H9 (cell line): ENCODE results near the gene PTPN12. TPM values are rescaled to one million over a fixed set of nuclear protein-coding genes. Genes with fewer than 3 reads are reported as not detected.
A peak's percentile ranks its signal among the peaks of the same experiment; 100 is the strongest.
"Not testable (repeated sequence)": the region's sequence is repeated elsewhere in the genome, so short reads cannot be mapped to it uniquely, and the experiment has no call there.

Experiments
- DNase-seq: peaks from one replicate; pipeline ENCODE4 v3.0.0-alpha.2; 2017
- H2AFZ ChIP-seq: one replicate; pipeline ENCODE4 v1.6.1; 2013; ENCODE audit warnings: mild to moderate bottlenecking, low read length, control low read depth, moderate library complexity
- H2AK5ac ChIP-seq: 2 replicates; pipeline ENCODE4 v1.6.1; 2013; ENCODE audit warnings: low read length, control low read depth, mixed read lengths; ENCODE audit not compliant: insufficient read length
- H2BK120ac ChIP-seq: one replicate; pipeline ENCODE4 v1.6.1; 2013; ENCODE audit warnings: low read depth, mild to moderate bottlenecking, low read length, control low read depth, inconsistent platforms; ENCODE audit not compliant: poor library complexity, severe bottlenecking
- H2BK12ac ChIP-seq: 2 replicates; pipeline ENCODE4 v1.6.1; 2013; ENCODE audit warnings: low read length, control low read depth, mixed read lengths, low read depth; ENCODE audit not compliant: insufficient read length
- H2BK15ac ChIP-seq: 2 replicates; pipeline ENCODE4 v1.6.1; 2013; ENCODE audit warnings: low read depth, low read length, control low read depth
- H2BK20ac ChIP-seq: one replicate; pipeline ENCODE4 v1.6.1; 2013; ENCODE audit warnings: low read depth, mild to moderate bottlenecking, low read length, control low read depth, inconsistent platforms; ENCODE audit not compliant: poor library complexity, severe bottlenecking
- H2BK5ac ChIP-seq: 2 replicates; pipeline ENCODE4 v1.6.1; 2013; ENCODE audit warnings: low read length, control low read depth, mixed read lengths; ENCODE audit not compliant: insufficient read length
- H3K14ac ChIP-seq: 2 replicates; pipeline ENCODE4 v1.6.1; 2013; ENCODE audit warnings: low read length, control low read depth; ENCODE audit not compliant: insufficient read depth
- H3K18ac ChIP-seq: 2 replicates; pipeline ENCODE4 v1.6.1; 2013; ENCODE audit warnings: low read depth, mild to moderate bottlenecking, mixed read lengths, low read length, control low read depth; ENCODE audit not compliant: insufficient read length
- H3K23ac ChIP-seq: 2 replicates; pipeline ENCODE4 v1.6.1; 2013; ENCODE audit warnings: low read length, control low read depth, mixed read lengths, low read depth; ENCODE audit not compliant: insufficient read length
- H3K23me2 ChIP-seq: 2 replicates; pipeline ENCODE4 v1.6.1; 2013; ENCODE audit warnings: low read depth, mild to moderate bottlenecking, mixed read lengths, low read length, control low read depth; ENCODE audit not compliant: insufficient read length, poor library complexity, severe bottlenecking
- H3K27ac ChIP-seq: 2 replicates; pipeline ENCODE4 v1.5.1; 2013; ENCODE audit warnings: low read length, control low read depth, mixed read lengths, low read depth; ENCODE audit not compliant: insufficient read length
- H3K27me3 ChIP-seq: 2 replicates; pipeline ENCODE4 v1.6.1; 2013; ENCODE audit warnings: low read length, control low read depth, inconsistent platforms; ENCODE audit not compliant: insufficient read depth
- H3K4ac ChIP-seq: 2 replicates; pipeline ENCODE4 v1.6.1; 2013; ENCODE audit warnings: low read depth, mild to moderate bottlenecking, control low read depth, inconsistent platforms, low read length, moderate library complexity
- H3K4me1 ChIP-seq: 2 replicates; pipeline ENCODE4 v1.6.1; 2013; ENCODE audit warnings: low read length, control low read depth, inconsistent platforms; ENCODE audit not compliant: insufficient read depth
- H3K4me2 ChIP-seq: 2 replicates; pipeline ENCODE4 v1.6.1; 2013; ENCODE audit warnings: low read length, control low read depth, mixed read lengths; ENCODE audit not compliant: insufficient read length, insufficient read depth
- H3K56ac ChIP-seq: 2 replicates; pipeline ENCODE4 v1.6.1; 2013; ENCODE audit warnings: low read depth, mild to moderate bottlenecking, mixed read lengths, low read length, control low read depth; ENCODE audit not compliant: insufficient read length
- H3K79me1 ChIP-seq: 2 replicates; pipeline ENCODE4 v1.6.1; 2013; ENCODE audit warnings: low read depth, mild to moderate bottlenecking, moderate library complexity, low read length, control low read depth, inconsistent platforms; ENCODE audit not compliant: insufficient read depth, poor library complexity, severe bottlenecking
- H3K79me2 ChIP-seq: 2 replicates; pipeline ENCODE4 v1.6.1; 2013; ENCODE audit warnings: low read length, control low read depth, inconsistent platforms; ENCODE audit not compliant: insufficient read depth
- H3K9ac ChIP-seq: 2 replicates; pipeline ENCODE4 v1.6.1; 2013; ENCODE audit warnings: low read length, control low read depth, mixed read lengths; ENCODE audit not compliant: insufficient read length; ENCODE audit errors: extremely low read depth
- H3K9me3 ChIP-seq: one replicate; pipeline ENCODE4 v1.6.1; 2013; ENCODE audit warnings: low read depth, low read length, inconsistent platforms; ENCODE audit not compliant: control insufficient read depth
- H3T11ph ChIP-seq: one replicate; pipeline ENCODE4 v1.6.1; 2013; ENCODE audit warnings: mild to moderate bottlenecking, low read length, control low read depth, inconsistent platforms
- H4K20me1 ChIP-seq: one replicate; pipeline ENCODE4 v1.6.1; 2013; ENCODE audit not compliant: control insufficient read depth, insufficient read length, insufficient read depth
- H4K5ac ChIP-seq: 2 replicates; pipeline ENCODE4 v1.6.1; 2013; ENCODE audit warnings: low read depth, mild to moderate bottlenecking, mixed read lengths, low read length, control low read depth; ENCODE audit not compliant: insufficient read length
- H4K8ac ChIP-seq: replicated peaks from 2 replicates; pipeline ENCODE4 v1.6.1; 2013; ENCODE audit warnings: low read length, control low read depth, mixed read lengths, low read depth; ENCODE audit not compliant: insufficient read length
- H4K91ac ChIP-seq: 2 replicates; pipeline ENCODE4 v1.6.1; 2013; ENCODE audit warnings: low read depth, mild to moderate bottlenecking, moderate library complexity, mixed read lengths, low read length, control low read depth; ENCODE audit not compliant: insufficient read length
- H3K27ac Mint-ChIP-seq, 3 experiments: 2 replicates in 2 of 3; 3 replicates in 1 of 3; pipeline ENCODE4 v1.8.0; 2020 to 2021; ENCODE audit warnings: mixed read lengths in 3 of 3, mild to moderate bottlenecking in 1 of 3, moderate library complexity in 1 of 3
- H3K27me3 Mint-ChIP-seq: 2 replicates; pipeline ENCODE4 v1.8.0; 2021; ENCODE audit warnings: low read depth, mild to moderate bottlenecking, moderate library complexity, mixed read lengths
- H3K36me3 Mint-ChIP-seq, 3 experiments: 2 replicates in 2 of 3; 3 replicates in 1 of 3; pipeline ENCODE4 v1.8.0; 2020 to 2021; ENCODE audit warnings: low read depth in 3 of 3, mixed read lengths in 3 of 3; ENCODE audit not compliant: insufficient read depth in 1 of 3
- H3K4me1 Mint-ChIP-seq, 2 experiments: 2 replicates each; pipeline ENCODE4 v1.8.0; 2020; ENCODE audit warnings: mixed read lengths in 2 of 2
- H3K4me3 Mint-ChIP-seq, 2 experiments: 2 replicates in 1 of 2; 3 replicates in 1 of 2; pipeline ENCODE4 v1.8.0; 2020 to 2021; ENCODE audit warnings: mild to moderate bottlenecking in 2 of 2, mixed read lengths in 2 of 2, moderate library complexity in 1 of 2
- H3K9me3 Mint-ChIP-seq, 2 experiments: 2 replicates in 1 of 2; 3 replicates in 1 of 2; pipeline ENCODE4 v1.8.0; 2020; ENCODE audit warnings: mild to moderate bottlenecking in 2 of 2, mixed read lengths in 2 of 2, moderate library complexity in 1 of 2
- WGBS: extraction: QIAGEN DNeasy Blood & Tissue Kit; methylation state at CpG from one replicate; pipeline ENCODE4 v1.1.7; 2013; ENCODE audit warnings: missing lambda C conversion rate, low lambda C conversion rate, mixed read lengths; ENCODE audit not compliant: insufficient read length; ENCODE audit errors: extremely low coverage; 5-methylcytosine and 5-hydroxymethylcytosine counted together
- total RNA-seq: library from RNA; stranded (reverse); gene quantifications from 2 replicates; pipeline ENCODE4 v1.2.1, GENCODE V29; 2021
- TF ChIP-seq, protein P1 (sequence below): fragments of 200-600 bp; sonication (generic); conservative IDR thresholded peaks from 3 replicates; pipeline ENCODE4 v1.8.0; 2021; ENCODE audit warnings: antibody characterized with exemption, mild to moderate bottlenecking

PTPN12 gene
- total RNA-seq, 1 experiment from 2014 or later = 128 TPM

DNA sequence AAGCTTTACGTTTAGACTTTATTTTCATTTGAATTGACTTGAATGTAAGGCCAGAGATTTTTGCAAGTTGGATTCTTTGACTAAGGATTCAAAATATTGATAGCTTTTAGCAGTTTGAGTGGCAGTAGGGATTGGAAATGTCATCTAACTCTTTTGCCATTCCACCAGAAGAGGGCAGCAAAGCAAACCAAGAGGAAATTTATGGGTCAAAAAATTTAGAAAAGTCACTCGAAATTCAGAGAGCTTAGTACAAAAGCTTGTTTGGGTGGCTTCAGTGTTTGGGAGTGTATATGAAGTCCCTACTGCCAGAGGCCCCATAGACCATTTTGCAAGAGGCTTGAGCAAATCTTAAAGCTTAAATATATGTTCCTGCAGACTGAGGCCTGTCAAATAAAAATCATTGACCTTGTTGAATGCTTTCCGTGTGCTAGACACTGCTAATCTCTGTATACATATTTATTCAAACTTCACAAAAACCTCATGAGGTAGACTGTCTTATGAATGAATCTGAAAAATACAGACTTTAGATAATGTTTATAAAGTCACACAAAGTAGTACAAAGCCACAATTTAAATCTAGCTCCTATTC, 114.6 kb downstream of the PTPN12 start:
- no CpG with 5 or more reads among the region's 3 CpGs for WGBS

DNA sequence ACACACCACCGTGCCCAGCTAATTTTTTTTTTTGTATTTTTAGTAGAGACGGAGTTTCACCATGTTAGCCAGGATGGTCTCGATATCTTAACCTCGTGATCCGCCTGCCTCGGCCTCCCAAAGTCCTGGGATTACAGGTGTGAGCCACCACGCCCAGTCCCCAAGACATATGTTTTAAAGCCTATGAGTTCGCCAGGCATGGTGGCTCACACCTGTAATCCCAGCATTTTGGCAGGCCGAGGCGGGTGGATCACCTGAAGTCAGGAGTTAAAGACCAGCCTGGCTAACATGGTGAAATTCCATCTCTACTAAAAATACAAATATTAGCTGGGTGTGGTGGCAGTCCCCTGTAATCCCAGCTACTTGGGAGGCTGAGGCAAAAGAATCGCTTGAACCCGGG, 115.7 kb downstream of the PTPN12 start:
- H3K56ac ChIP-seq, H3K27ac Mint-ChIP-seq: not testable (repeated sequence)

More for the DNA sequence above, 114.6 kb downstream of the PTPN12 start:
- H3K36me3 Mint-ChIP-seq = peaks cover 7 to 40% (median 9%) of the 10 kb centered on the region in 3 experiments; a peak in 6 of 7 replicates
- H3K27me3 Mint-ChIP-seq = peaks cover 1% of the 10 kb centered on the region; the same call in 1 of the 2 replicates
- H3K27ac ChIP-seq = no peak overlapping the region
- H2BK5ac ChIP-seq = no peak overlapping the region
- DNase-seq = no peak
- H3T11ph ChIP-seq = no peak overlapping the region
- no peak overlapping the region for H3K14ac ChIP-seq
- no peak overlapping the region for H4K5ac ChIP-seq
- no peak overlapping the region for H4K8ac ChIP-seq
- TF ChIP-seq, protein P1, sequence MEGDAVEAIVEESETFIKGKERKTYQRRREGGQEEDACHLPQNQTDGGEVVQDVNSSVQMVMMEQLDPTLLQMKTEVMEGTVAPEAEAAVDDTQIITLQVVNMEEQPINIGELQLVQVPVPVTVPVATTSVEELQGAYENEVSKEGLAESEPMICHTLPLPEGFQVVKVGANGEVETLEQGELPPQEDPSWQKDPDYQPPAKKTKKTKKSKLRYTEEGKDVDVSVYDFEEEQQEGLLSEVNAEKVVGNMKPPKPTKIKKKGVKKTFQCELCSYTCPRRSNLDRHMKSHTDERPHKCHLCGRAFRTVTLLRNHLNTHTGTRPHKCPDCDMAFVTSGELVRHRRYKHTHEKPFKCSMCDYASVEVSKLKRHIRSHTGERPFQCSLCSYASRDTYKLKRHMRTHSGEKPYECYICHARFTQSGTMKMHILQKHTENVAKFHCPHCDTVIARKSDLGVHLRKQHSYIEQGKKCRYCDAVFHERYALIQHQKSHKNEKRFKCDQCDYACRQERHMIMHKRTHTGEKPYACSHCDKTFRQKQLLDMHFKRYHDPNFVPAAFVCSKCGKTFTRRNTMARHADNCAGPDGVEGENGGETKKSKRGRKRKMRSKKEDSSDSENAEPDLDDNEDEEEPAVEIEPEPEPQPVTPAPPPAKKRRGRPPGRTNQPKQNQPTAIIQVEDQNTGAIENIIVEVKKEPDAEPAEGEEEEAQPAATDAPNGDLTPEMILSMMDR = peak; percentile 80
- H3K4me3 Mint-ChIP-seq = no peak overlapping the region
- no peak overlapping the region for H2AK5ac ChIP-seq
- no peak overlapping the region for H3K18ac ChIP-seq
- H3K4me1 ChIP-seq = no peaks in the 10 kb centered on the region
- H3K23ac ChIP-seq = no peak overlapping the region
- no peaks in the 10 kb centered on the region for H3K27me3 ChIP-seq
- no peak overlapping the region for H3K56ac ChIP-seq
- H3K79me1 ChIP-seq = no peaks in the 10 kb centered on the region
- no peak overlapping the region for H3K9ac ChIP-seq
- H3K4me2 ChIP-seq = no peak overlapping the region
- no peaks in the 10 kb centered on the region for H3K9me3 ChIP-seq
- H3K4ac ChIP-seq = no peak overlapping the region
- no peaks in the 10 kb centered on the region for H3K79me2 ChIP-seq
- no peak overlapping the region for H2BK15ac ChIP-seq
- H2BK20ac ChIP-seq = no peak overlapping the region
- H2AFZ ChIP-seq = no peak overlapping the region
- no peak overlapping the region for H3K27ac Mint-ChIP-seq
- H4K20me1 ChIP-seq = no peaks in the 10 kb centered on the region
- no peaks in the 10 kb centered on the region for H3K23me2 ChIP-seq
- no peak overlapping the region for H2BK120ac ChIP-seq
- H4K91ac ChIP-seq = no peak overlapping the region
- no peak overlapping the region for H2BK12ac ChIP-seq
- H3K9me3 Mint-ChIP-seq = no peaks in the 10 kb centered on the region
- no peaks in the 10 kb centered on the region for H3K4me1 Mint-ChIP-seq

More for the DNA sequence above, 115.7 kb downstream of the PTPN12 start:
- not testable (repeated sequence) for H3K27me3 Mint-ChIP-seq, H4K20me1 ChIP-seq, H3K9me3 ChIP-seq, H3K4ac ChIP-seq, H2BK15ac ChIP-seq, DNase-seq, H3T11ph ChIP-seq, H3K79me2 ChIP-seq, H2BK20ac ChIP-seq, H3K9me3 Mint-ChIP-seq, H3K9ac ChIP-seq, H2BK5ac ChIP-seq, H4K5ac ChIP-seq, H3K4me2 ChIP-seq, H3K4me1 ChIP-seq, H3K23ac ChIP-seq, H2AK5ac ChIP-seq, H3K4me1 Mint-ChIP-seq, H3K4me3 Mint-ChIP-seq, H4K8ac ChIP-seq, H3K23me2 ChIP-seq, H2BK12ac ChIP-seq, H3K79me1 ChIP-seq, H3K27me3 ChIP-seq, H3K14ac ChIP-seq, H2AFZ ChIP-seq, H2BK120ac ChIP-seq, H3K18ac ChIP-seq, H3K27ac ChIP-seq, H4K91ac ChIP-seq
- H3K36me3 Mint-ChIP-seq = peaks cover 7 to 42% (median 9%) of the 10 kb centered on the region in 3 experiments; a peak in 6 of 7 replicates
- WGBS = no CpG with 5 or more reads among the region's 12 CpGs
